Peyer's patch (tissue), 4 donors: ENCODE data around the gene IRF9.

Experiments used
- POLR2A ChIP-seq, 2 donors: fragments of 450-650 bp; IDR thresholded peaks; one replicate each; pipeline ENCODE4 v1.5.1; 2017; ENCODE audit warnings: antibody characterized with exemption in 2 of 2, mild to moderate bottlenecking in 2 of 2, moderate library complexity in 2 of 2
- TF ChIP-seq, protein P1 (sequence below), 6 experiments: fragments of 450-650 bp in 4 of 6; fragments of 200-600 bp in 2 of 6; sonication (generic) in 1 of 6; IDR thresholded peaks; one replicate each; pipeline ENCODE4 v1.5.1; 2017 to 2019; ENCODE audit warnings: antibody characterized with exemption in 6 of 6, mild to moderate bottlenecking in 3 of 6, moderate library complexity in 1 of 6

GRCh38 chr14:24212924-24213865, 52.1 kb downstream of the IRF9 start, which contains the start of gene CHMP4A:
- TF ChIP-seq, protein P1, sequence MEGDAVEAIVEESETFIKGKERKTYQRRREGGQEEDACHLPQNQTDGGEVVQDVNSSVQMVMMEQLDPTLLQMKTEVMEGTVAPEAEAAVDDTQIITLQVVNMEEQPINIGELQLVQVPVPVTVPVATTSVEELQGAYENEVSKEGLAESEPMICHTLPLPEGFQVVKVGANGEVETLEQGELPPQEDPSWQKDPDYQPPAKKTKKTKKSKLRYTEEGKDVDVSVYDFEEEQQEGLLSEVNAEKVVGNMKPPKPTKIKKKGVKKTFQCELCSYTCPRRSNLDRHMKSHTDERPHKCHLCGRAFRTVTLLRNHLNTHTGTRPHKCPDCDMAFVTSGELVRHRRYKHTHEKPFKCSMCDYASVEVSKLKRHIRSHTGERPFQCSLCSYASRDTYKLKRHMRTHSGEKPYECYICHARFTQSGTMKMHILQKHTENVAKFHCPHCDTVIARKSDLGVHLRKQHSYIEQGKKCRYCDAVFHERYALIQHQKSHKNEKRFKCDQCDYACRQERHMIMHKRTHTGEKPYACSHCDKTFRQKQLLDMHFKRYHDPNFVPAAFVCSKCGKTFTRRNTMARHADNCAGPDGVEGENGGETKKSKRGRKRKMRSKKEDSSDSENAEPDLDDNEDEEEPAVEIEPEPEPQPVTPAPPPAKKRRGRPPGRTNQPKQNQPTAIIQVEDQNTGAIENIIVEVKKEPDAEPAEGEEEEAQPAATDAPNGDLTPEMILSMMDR (IDR thresholded peaks at IDR 0.05) = peak in 3 of 6 experiments; percentile 17 to 28 (median 26)
- peak; percentile 93 to 94 for TF ChIP-seq POLR2A (IDR thresholded peaks at IDR 0.05)
